A549 (cell line): Measurements from ENCODE around the gene KDM4B.

Source experiments
- CEBPB ChIP-seq, 2 experiments: fragments of >200 bp in 1 of 2; sonication (Bioruptor Twin) in 1 of 2; formaldehyde crosslinking in 1 of 2; IDR thresholded peaks; 2 replicates each; pipeline ENCODE4 v1.6.1; 2012 to 2016
- CHD2 ChIP-seq: fragments of 150-350 bp; IDR thresholded peaks from 2 replicates; pipeline ENCODE4 v1.6.1; 2014; ENCODE audit warnings: low read length; ENCODE audit not compliant: partially characterized antibody
- CHD4 ChIP-seq: fragments of 200-600 bp; sonication (generic); IDR thresholded peaks from 2 replicates; pipeline ENCODE4 v1.6.1; 2016; ENCODE audit warnings: antibody characterized with exemption, mild to moderate bottlenecking, borderline replicate concordance
- RAD21 ChIP-seq, 2 experiments: fragments of >200 bp in 1 of 2; sonication (Bioruptor Twin) in 1 of 2; formaldehyde crosslinking in 1 of 2; IDR thresholded peaks in 1 of 2; conservative IDR thresholded peaks in 1 of 2; 2 replicates in 1 of 2; 3 replicates in 1 of 2; pipeline ENCODE4 v1.6.1; 2012 to 2018; ENCODE audit warnings: inconsistent platforms in 1 of 2
- SMC3 ChIP-seq: fragments of >200 bp; sonication (Bioruptor Twin); formaldehyde crosslinking; IDR thresholded peaks from 3 replicates; pipeline ENCODE4 v1.6.1; 2018; ENCODE audit warnings: inconsistent platforms
- ZFP36 ChIP-seq: fragments of 450-650 bp; IDR thresholded peaks from 2 replicates; pipeline ENCODE4 v1.6.1; 2014; ENCODE audit warnings: borderline replicate concordance; ENCODE audit not compliant: partially characterized antibody
- TF ChIP-seq, protein P1 (sequence below): fragments of >200 bp; sonication (Bioruptor Twin); formaldehyde crosslinking; IDR thresholded peaks from 3 replicates; pipeline ENCODE4 v1.5.1; 2016

DNA sequence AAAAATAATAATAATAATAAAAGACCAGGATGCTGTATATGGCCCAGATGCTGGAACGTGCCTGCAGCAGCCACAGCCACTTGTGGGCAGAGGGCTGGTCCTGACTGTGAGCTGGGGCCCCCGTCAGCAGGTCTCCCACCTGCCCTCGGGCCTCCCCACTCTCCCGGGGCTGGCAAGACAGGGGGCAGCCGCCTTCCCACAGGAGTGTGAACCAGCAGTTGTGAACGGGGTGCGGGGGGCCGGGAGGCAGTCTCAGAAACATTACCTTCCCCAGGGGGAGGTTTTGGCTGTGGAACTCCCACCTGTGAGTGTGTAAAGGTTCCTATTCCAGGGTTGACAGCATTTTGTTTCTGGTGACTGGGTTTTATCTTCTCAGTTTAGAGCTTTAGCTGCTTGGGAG, 151.4 kb downstream of the KDM4B start:
- TF ChIP-seq, protein P1, sequence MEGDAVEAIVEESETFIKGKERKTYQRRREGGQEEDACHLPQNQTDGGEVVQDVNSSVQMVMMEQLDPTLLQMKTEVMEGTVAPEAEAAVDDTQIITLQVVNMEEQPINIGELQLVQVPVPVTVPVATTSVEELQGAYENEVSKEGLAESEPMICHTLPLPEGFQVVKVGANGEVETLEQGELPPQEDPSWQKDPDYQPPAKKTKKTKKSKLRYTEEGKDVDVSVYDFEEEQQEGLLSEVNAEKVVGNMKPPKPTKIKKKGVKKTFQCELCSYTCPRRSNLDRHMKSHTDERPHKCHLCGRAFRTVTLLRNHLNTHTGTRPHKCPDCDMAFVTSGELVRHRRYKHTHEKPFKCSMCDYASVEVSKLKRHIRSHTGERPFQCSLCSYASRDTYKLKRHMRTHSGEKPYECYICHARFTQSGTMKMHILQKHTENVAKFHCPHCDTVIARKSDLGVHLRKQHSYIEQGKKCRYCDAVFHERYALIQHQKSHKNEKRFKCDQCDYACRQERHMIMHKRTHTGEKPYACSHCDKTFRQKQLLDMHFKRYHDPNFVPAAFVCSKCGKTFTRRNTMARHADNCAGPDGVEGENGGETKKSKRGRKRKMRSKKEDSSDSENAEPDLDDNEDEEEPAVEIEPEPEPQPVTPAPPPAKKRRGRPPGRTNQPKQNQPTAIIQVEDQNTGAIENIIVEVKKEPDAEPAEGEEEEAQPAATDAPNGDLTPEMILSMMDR, result no peak
- TF ChIP-seq ZFP36, result no peak
- no peak for TF ChIP-seq CHD4
- TF ChIP-seq RAD21 (conservative IDR thresholded peaks at IDR 0.05 in 1 of 2, IDR thresholded peaks at IDR 0.05 in 1 of 2), result no peak
- no peak for TF ChIP-seq SMC3
- no peak for TF ChIP-seq CHD2
- no peak for TF ChIP-seq CEBPB (IDR thresholded peaks at IDR 0.05)
